H1 (cell line): Measurements from ENCODE around the gene CMTM2. TPM values are rescaled to one million over a fixed set of nuclear protein-coding genes. Genes with fewer than 3 reads are reported as not detected.

ENCODE experiments used
- CTCF ChIA-PET: fragments of 300-600 bp; sonication (Branson Sonifier 250); formaldehyde crosslinking; loops from one replicate; lab custom pipeline; 2021; ENCODE audit not compliant: partially characterized antibody; lab: Charles Lee
- POLR2A ChIA-PET: fragments of 300-600 bp; sonication (Branson Sonifier 250); formaldehyde crosslinking; loops from one replicate; lab custom pipeline; 2021; ENCODE audit warnings: inconsistent platforms; ENCODE audit not compliant: partially characterized antibody; lab: Charles Lee
- DNase-seq, 2 experiments: peaks; one replicate each; pipeline versions ENCODE4 v3.0.0 to v3.0.0-alpha.2; 2010 to 2022; ENCODE audit warnings: low spot score in 2 of 2, low read depth in 1 of 2, mixed read lengths in 1 of 2
- FAIRE-seq: peaks from 2 replicates; lab custom pipeline; 2011; peaks lifted over from hg19 to GRCh38; lab: Jason Lieb, UNC
- H2AFZ ChIP-seq: 2 replicates; pipeline ENCODE4 v1.8.1; 2012; ENCODE audit warnings: low read length, inconsistent platforms
- H2AK5ac ChIP-seq: 2 replicates; pipeline ENCODE4 v1.6.1; 2013; ENCODE audit warnings: low read depth, low read length
- H2BK120ac ChIP-seq: replicated peaks from 2 replicates; pipeline ENCODE3; 2013; ENCODE audit warnings: low read depth, low read length, inconsistent platforms
- H2BK12ac ChIP-seq: 2 replicates; pipeline ENCODE4 v1.6.1; 2013; ENCODE audit warnings: low read depth, low read length
- H2BK15ac ChIP-seq: 2 replicates; pipeline ENCODE4 v1.6.1; 2013; ENCODE audit warnings: low read length
- H2BK20ac ChIP-seq: 2 replicates; pipeline ENCODE4 v1.6.1; 2013; ENCODE audit warnings: low read length
- H2BK5ac ChIP-seq: 2 replicates; pipeline ENCODE4 v1.6.1; 2013; ENCODE audit warnings: low read depth, low read length
- H3K14ac ChIP-seq: 2 replicates; pipeline ENCODE4 v1.6.1; 2013; ENCODE audit warnings: inconsistent platforms; ENCODE audit not compliant: insufficient read length
- H3K18ac ChIP-seq: 2 replicates; pipeline ENCODE4 v1.6.1; 2013; ENCODE audit warnings: low read length; ENCODE audit errors: extremely low read depth
- H3K23ac ChIP-seq: 2 replicates; pipeline ENCODE4 v1.6.1; 2013; ENCODE audit warnings: inconsistent platforms; ENCODE audit not compliant: insufficient read length
- H3K23me2 ChIP-seq: 2 replicates; pipeline ENCODE4 v1.6.1; 2013; ENCODE audit warnings: low read depth, low read length
- H3K27ac ChIP-seq: 2 replicates; pipeline ENCODE4 v1.6.1; 2011; ENCODE audit warnings: low read depth, low read length, inconsistent platforms
- H3K27me3 ChIP-seq, 4 experiments: replicated peaks in 1 of 4; 1 replicate in 1 of 4; 2 replicates in 3 of 4; pipeline versions ENCODE4 v1.6.1 to v1.8.1; 2011 to 2013; ENCODE audit warnings: low read length in 3 of 4, mild to moderate bottlenecking in 3 of 4, inconsistent platforms in 2 of 4, mixed read lengths in 2 of 4, moderate library complexity in 1 of 4; ENCODE audit not compliant: control insufficient read depth in 3 of 4, insufficient read depth in 3 of 4; ENCODE audit errors: extremely low read depth in 1 of 4
- H3K36me3 ChIP-seq, 4 experiments: 2 replicates each; pipeline versions ENCODE4 v1.6.1 to v1.8.1; 2011 to 2013; ENCODE audit warnings: mild to moderate bottlenecking in 4 of 4, low read length in 3 of 4, moderate library complexity in 2 of 4, control low read depth in 1 of 4, inconsistent platforms in 1 of 4; ENCODE audit not compliant: insufficient read depth in 4 of 4, control insufficient read depth in 2 of 4
- H3K4ac ChIP-seq: replicated peaks from 2 replicates; pipeline ENCODE3; 2013; ENCODE audit warnings: low read length, low read depth, mixed read lengths, inconsistent platforms; ENCODE audit not compliant: insufficient read length
- H3K4me1 ChIP-seq, 4 experiments: replicated peaks in 1 of 4; 1 replicate in 1 of 4; 2 replicates in 3 of 4; pipeline versions ENCODE4 v1.6.1 to v1.8.1; 2011 to 2013; ENCODE audit warnings: low read length in 3 of 4, inconsistent platforms in 2 of 4, mixed read lengths in 1 of 4; ENCODE audit not compliant: insufficient read depth in 4 of 4, control insufficient read depth in 3 of 4
- H3K4me2 ChIP-seq, 2 experiments: 2 replicates each; pipeline versions ENCODE4 v1.6.1 to v1.8.1; 2011 to 2013; ENCODE audit warnings: low read depth in 2 of 2, low read length in 2 of 2, control low read depth in 1 of 2, inconsistent platforms in 1 of 2, mild to moderate bottlenecking in 1 of 2; ENCODE audit not compliant: insufficient read depth in 1 of 2
- H3K4me3 ChIP-seq, 4 experiments: fragments of 200-600, 300-600 bp in 1 of 4; sonication (generic), shearing (Covaris generic), sonication (Bioruptor Twin) in 1 of 4; 2 replicates each; pipeline versions ENCODE4 v1.5.1 to v1.8.1; 2011 to 2016; ENCODE audit warnings: low read length in 4 of 4, low read depth in 3 of 4, control low read depth in 2 of 4, inconsistent platforms in 2 of 4, mild to moderate bottlenecking in 2 of 4, mixed read lengths in 1 of 4, moderate library complexity in 1 of 4; ENCODE audit not compliant: insufficient read depth in 2 of 4; ENCODE audit errors: extremely low read depth in 1 of 4
- H3K56ac ChIP-seq: replicated peaks from 2 replicates; pipeline ENCODE3; 2013; ENCODE audit warnings: low read depth, mild to moderate bottlenecking, mixed read lengths, low read length, inconsistent platforms; ENCODE audit not compliant: insufficient read length
- H3K79me1 ChIP-seq: 2 replicates; pipeline ENCODE4 v1.6.1; 2013; ENCODE audit warnings: low read depth, low read length, control low read depth
- H3K79me2 ChIP-seq, 2 experiments: 2 replicates each; pipeline versions ENCODE4 v1.6.1 to v1.8.1; 2012 to 2013; ENCODE audit warnings: low read length in 2 of 2, mild to moderate bottlenecking in 2 of 2, inconsistent platforms in 1 of 2; ENCODE audit not compliant: insufficient read depth in 2 of 2, control insufficient read depth in 1 of 2
- H3K9ac ChIP-seq, 4 experiments: replicated peaks in 1 of 4; 1 replicate in 1 of 4; 2 replicates in 3 of 4; pipeline versions ENCODE4 v1.6.1 to v1.8.1; 2011 to 2013; ENCODE audit warnings: low read depth in 3 of 4, low read length in 3 of 4, control low read depth in 2 of 4, mild to moderate bottlenecking in 2 of 4, moderate library complexity in 2 of 4, inconsistent platforms in 1 of 4; ENCODE audit errors: extremely low read depth in 1 of 4
- H3K9me3 ChIP-seq, 2 experiments: 2 replicates each; pipeline versions ENCODE4 v1.6.1 to v1.8.1; 2012 to 2013; ENCODE audit warnings: mild to moderate bottlenecking in 2 of 2, moderate library complexity in 2 of 2, control low read depth in 1 of 2, inconsistent platforms in 1 of 2, low read depth in 1 of 2, low read length in 1 of 2, mixed read lengths in 1 of 2; ENCODE audit not compliant: insufficient read depth in 2 of 2
- H4K20me1 ChIP-seq, 2 experiments: replicated peaks in 1 of 2; 2 replicates each; pipeline versions ENCODE3 to v1.8.1; 2011 to 2013; ENCODE audit warnings: inconsistent platforms in 2 of 2, low read length in 2 of 2, mild to moderate bottlenecking in 1 of 2; ENCODE audit not compliant: insufficient read depth in 2 of 2, control insufficient read depth in 1 of 2
- H4K5ac ChIP-seq: 2 replicates; pipeline ENCODE4 v1.6.1; 2013; ENCODE audit warnings: low read length, low read depth, mixed read lengths, inconsistent platforms; ENCODE audit not compliant: insufficient read length
- H4K8ac ChIP-seq: 2 replicates; pipeline ENCODE4 v1.8.0; 2013; ENCODE audit warnings: mild to moderate bottlenecking, moderate library complexity, low read length, inconsistent platforms; ENCODE audit not compliant: insufficient read depth; ENCODE audit errors: extremely low read depth
- H4K91ac ChIP-seq: replicated peaks from 2 replicates; pipeline ENCODE3; 2013; ENCODE audit warnings: low read length, mixed read lengths, inconsistent platforms; ENCODE audit not compliant: insufficient read length
- CTCF ChIP-seq, 3 experiments: IDR thresholded peaks; 1 replicate in 2 of 3; 2 replicates in 1 of 3; pipeline versions ENCODE4 v1.5.1 to v1.6.1; 2011; ENCODE audit warnings: low read length in 3 of 3, mild to moderate bottlenecking in 3 of 3, inconsistent platforms in 2 of 3, low read depth in 1 of 3, moderate library complexity in 1 of 3; ENCODE audit not compliant: insufficient read depth in 1 of 3; ENCODE audit errors: control extremely low read depth in 1 of 3
- HDAC2 ChIP-seq, 2 experiments: fragments of 300-600 bp in 1 of 2; sonication (generic) in 1 of 2; IDR thresholded peaks; 2 replicates each; pipeline ENCODE4 v1.6.1; 2011 to 2012; ENCODE audit warnings: low read depth in 2 of 2, low read length in 2 of 2, mild to moderate bottlenecking in 2 of 2, moderate library complexity in 2 of 2, borderline replicate concordance in 1 of 2, inconsistent platforms in 1 of 2
- KDM4A ChIP-seq: IDR thresholded peaks from one replicate; pipeline ENCODE4 v1.7.1; 2012; ENCODE audit warnings: low read depth, mild to moderate bottlenecking, moderate library complexity, low read length, inconsistent platforms; ENCODE audit not compliant: severe bottlenecking
- MAFK ChIP-seq: IDR thresholded peaks from 2 replicates; pipeline ENCODE4 v1.6.1; 2012; ENCODE audit warnings: low read depth, mild to moderate bottlenecking, improper control_type of control experiment, low read length
- NANOG ChIP-seq: IDR thresholded peaks from 2 replicates; pipeline ENCODE4 v1.6.1; 2011; ENCODE audit warnings: low read length, low read depth, mild to moderate bottlenecking, inconsistent platforms; ENCODE audit not compliant: insufficient read depth, poor library complexity, severe bottlenecking
- RAD21 ChIP-seq, 2 experiments: IDR thresholded peaks in 1 of 2; conservative IDR thresholded peaks in 1 of 2; 2 replicates each; pipeline ENCODE4 v1.6.1; 2011; ENCODE audit warnings: low read depth in 2 of 2, low read length in 2 of 2, improper control_type of control experiment in 1 of 2, inconsistent platforms in 1 of 2, mild to moderate bottlenecking in 1 of 2, moderate library complexity in 1 of 2
- SP1 ChIP-seq: IDR thresholded peaks from 2 replicates; pipeline ENCODE4 v1.6.1; 2011; ENCODE audit warnings: low read depth, low read length
- WGBS, 2 experiments: shearing (Covaris generic) in 1 of 2; methylation state at CpG; one replicate each; pipeline versions ENCODE4 v1.1.6 to v1.1.7; 2013 to 2015; ENCODE audit warnings: low lambda C conversion rate in 2 of 2, mixed read lengths in 2 of 2, inconsistent platforms in 1 of 2, low coverage in 1 of 2, missing lambda C conversion rate in 1 of 2; ENCODE audit not compliant: insufficient replicate concordance in 2 of 2, insufficient coverage in 1 of 2, insufficient read length in 1 of 2; ENCODE audit errors: extremely low coverage in 1 of 2, missing lambda C conversion rate in 1 of 2; 5-methylcytosine and 5-hydroxymethylcytosine counted together
- polyA plus RNA-seq, 7 experiments: library from polyadenylated mRNA; depleted of rRNA in 3 of 7; stranded (reverse) in 5 of 7; unstranded in 2 of 7; fragments of >200 nt in 5 of 7; fragments of 200-250 nt in 2 of 7; gene quantifications; 1 replicate in 5 of 7; 2 replicates in 1 of 7; 4 replicates in 1 of 7; pipeline versions ENCODE4 v1.2.1 to v1.2.3, GENCODE V29; 2011 to 2013; ENCODE audit warnings: missing spikeins in 2 of 7, mixed read lengths in 2 of 7
- total RNA-seq: library from RNA; stranded (reverse); fragmentation: NEBNext Ultra II Directional; extraction: Animal tissue kit (Norgen Biotek cat#: 25700); gene quantifications from 2 replicates; pipeline ENCODE4 v1.2.1, GENCODE V29; 2021

The CMTM2 gene
- total and polyA plus RNA-seq, 2 of the 8 experiments (the other 6 are each of a cell fraction or from before 2014, with no cell fraction given), result not detected

GRCh38 chr16:66576296-66576695 is 3.0 kb upstream of the CMTM2 start:
- H3K9ac ChIP-seq, result no peak overlapping the region
- no peak overlapping the region for H2BK15ac ChIP-seq
- no peak overlapping the region for H2BK20ac ChIP-seq
- 93% methylated on average over 5 of the region's 5 CpGs; no CpG with 5 or more reads in 1 of the 2 experiments for WGBS, 2 experiments
- ChIA-PET POLR2A (interaction anchor here (1.7 kb wide), 1 partner anchor 12 kb away, joined by 4 read pairs; no protein-coding TSS in a partner anchor), CTCF (interaction anchor here (1.1 to 6.8 kb wide), 3 partner anchors 13 to 291 kb away, joined by 3 to 30 read pairs (median 5); no protein-coding TSS in a partner anchor)
- no peak overlapping the region for H3K4me2 ChIP-seq
- H3K36me3 ChIP-seq, result no peaks in the 10 kb centered on the region
- H4K5ac ChIP-seq, result no peak overlapping the region
- no peaks in the 10 kb centered on the region for H3K9me3 ChIP-seq
- peaks cover 4% of the 10 kb centered on the region for H3K23me2 ChIP-seq
- H2BK12ac ChIP-seq, result no peak overlapping the region
- H3K79me1 ChIP-seq, result no peaks in the 10 kb centered on the region
- no peak overlapping the region for H3K27ac ChIP-seq
- peaks cover 0 to 10% (median 9%) of the 10 kb centered on the region in 4 experiments for H3K4me1 ChIP-seq
- no peak overlapping the region for H4K8ac ChIP-seq
- no peak overlapping the region for H3K4me3 ChIP-seq
- H2BK5ac ChIP-seq, result no peak overlapping the region
- no peak for FAIRE-seq
- no peak overlapping the region for H3K14ac ChIP-seq
- no peak overlapping the region for H3K4ac ChIP-seq
- no peaks in the 10 kb centered on the region for H3K79me2 ChIP-seq
- no peak overlapping the region for H2BK120ac ChIP-seq
- no peak overlapping the region for H3K56ac ChIP-seq
- no peaks in the 10 kb centered on the region for H4K20me1 ChIP-seq
- H2AK5ac ChIP-seq, result no peak overlapping the region
- no peak for DNase-seq
- no peak overlapping the region for H2AFZ ChIP-seq
- H3K23ac ChIP-seq, result no peak overlapping the region
- H3K18ac ChIP-seq, result no peak overlapping the region
- H3K27me3 ChIP-seq, result peaks cover 19 to 30% (median 26%) of the 10 kb centered on the region in 4 experiments
- H4K91ac ChIP-seq, result no peak overlapping the region
- TF ChIP-seq CTCF (IDR thresholded peaks at IDR 0.05; ENCODE audit: control extremely low read depth in 1 of 3, insufficient read depth in 1 of 3, low read depth in 1 of 3, low read length in 3 of 3) (no peak), SP1 (no peak), KDM4A (no peak), MAFK (no peak), RAD21 (IDR thresholded peaks at IDR 0.05 in 1 of 2, conservative IDR thresholded peaks at IDR 0.05 in 1 of 2; ENCODE audit: low read depth in 2 of 2, low read length in 2 of 2) (no peak), HDAC2 (IDR thresholded peaks at IDR 0.05; ENCODE audit: borderline replicate concordance in 1 of 2, low read depth in 2 of 2, low read length in 2 of 2) (no peak), NANOG (no peak)
